Bronchial epithelial cell (primary cell): ENCODE data around the gene TMEM108. TPM values are rescaled to one million over a fixed set of nuclear protein-coding genes. Genes with fewer than 3 reads are reported as not detected.
A peak's percentile ranks its signal among the peaks of the same experiment; 100 is the strongest.

Experiments
- DNase-seq: peaks from one replicate; pipeline ENCODE4 v3.0.0-alpha.2; 2010; ENCODE audit warnings: low read depth
- FAIRE-seq: peaks from 2 replicates; lab custom pipeline; 2011; peaks lifted over from hg19 to GRCh38; lab: Jason Lieb, UNC
- H3K27me3 ChIP-seq: 2 replicates; pipeline ENCODE4 v1.5.1; 2011; ENCODE audit warnings: low read length; ENCODE audit not compliant: control insufficient read depth, insufficient read depth
- H3K36me3 ChIP-seq: 2 replicates; pipeline ENCODE4 v1.5.1; 2011; ENCODE audit warnings: low read length; ENCODE audit not compliant: control insufficient read depth, insufficient read depth
- H3K4me3 ChIP-seq: 2 replicates; pipeline ENCODE4 v1.5.1; 2011; ENCODE audit warnings: mild to moderate bottlenecking, low read depth, low read length, control low read depth
- CTCF ChIP-seq: IDR thresholded peaks from 2 replicates; pipeline ENCODE4 v1.5.1; 2011; ENCODE audit warnings: mild to moderate bottlenecking, moderate library complexity, low read length, control low read depth, inconsistent platforms; ENCODE audit not compliant: insufficient read depth, severe bottlenecking
- total RNA-seq: library from RNA; depleted of rRNA; stranded (reverse); fragments of >200 nt; gene quantifications from 2 replicates; pipeline ENCODE4 v1.2.1, GENCODE V29; 2014

TMEM108 gene
- total RNA-seq, 1 donor from 2014 or later, result not detected

- FAIRE-seq, result no peak
Observed at GRCh38 chr3:133153382-133153781, 115.2 kb downstream of the TMEM108 start.

GRCh38 chr3:133157716-133158115 is 119.5 kb downstream of the TMEM108 start:
- Histone ChIP-seq H3K4me3 (no peak overlapping the region), H3K36me3 (no peaks in the 10 kb centered on the region), H3K27me3 (no peaks in the 10 kb centered on the region)
- no peak for TF ChIP-seq CTCF
- no peak for DNase-seq
- FAIRE-seq, result no peak

More at GRCh38 chr3:133153382-133153781, 115.2 kb downstream of the TMEM108 start:
- H3K27me3 ChIP-seq, result peaks cover 1% of the 10 kb centered on the region
- H3K36me3 ChIP-seq, result no peaks in the 10 kb centered on the region
- H3K4me3 ChIP-seq, result no peak overlapping the region
- TF ChIP-seq CTCF, result no peak
- no peak for DNase-seq

GRCh38 chr3:133158686-133159085 is 120.5 kb downstream of the TMEM108 start:
- DNase-seq, result no peak
- no peak overlapping the region for H3K4me3 ChIP-seq
- no peak for TF ChIP-seq CTCF
- H3K36me3 ChIP-seq, result no peaks in the 10 kb centered on the region
- H3K27me3 ChIP-seq, result no peaks in the 10 kb centered on the region
- no peak for FAIRE-seq

GRCh38 chr3:133159498-133160475 is 121.6 kb downstream of the TMEM108 start:
- no peak for TF ChIP-seq CTCF
- peak; percentile 73 for FAIRE-seq
- Histone ChIP-seq H3K36me3 (no peaks in the 10 kb centered on the region), H3K4me3 (no peak overlapping the region), H3K27me3 (no peaks in the 10 kb centered on the region)
- DNase-seq, result no peak

GRCh38 chr3:133161656-133162055 is 123.5 kb downstream of the TMEM108 start:
- no peaks in the 10 kb centered on the region for H3K36me3 ChIP-seq
- no peaks in the 10 kb centered on the region for H3K27me3 ChIP-seq
- DNase-seq (no peak), FAIRE-seq (no peak)
- H3K4me3 ChIP-seq, result no peak overlapping the region
- no peak for TF ChIP-seq CTCF
